OCI-LY3 (cell line): Measurements from ENCODE around the gene CACFD1.

Experiments used
- H2AFZ ChIP-seq: fragments of 200-600, 300-600 bp; shearing (Covaris generic); 2 replicates; pipeline ENCODE4 v1.6.0; 2014; ENCODE audit warnings: antibody characterized with exemption, low read depth, low read length
- H3K27ac ChIP-seq: fragments of 200-600, 300-600 bp; sonication (generic); 2 replicates; pipeline ENCODE4 v1.5.1; 2014; ENCODE audit warnings: mild to moderate bottlenecking, low read length, moderate library complexity, mixed read lengths
- H3K27me3 ChIP-seq: fragments of 200-600, 300-600 bp; sonication (generic); 2 replicates; pipeline ENCODE4 v1.6.1; 2014; ENCODE audit warnings: low read depth, low read length, mixed read lengths
- H3K36me3 ChIP-seq: fragments of 200-600, 300-600 bp; sonication (generic); replicated peaks from 2 replicates; pipeline ENCODE3; 2014; ENCODE audit warnings: low read depth, low read length, mixed read lengths
- H3K4me1 ChIP-seq: fragments of 300-600, 200-600 bp; sonication (generic); 2 replicates; pipeline ENCODE4 v1.6.1; 2014; ENCODE audit warnings: low read length, mixed read lengths
- H3K4me2 ChIP-seq: fragments of 200-600, 300-600 bp; sonication (generic); 2 replicates; pipeline ENCODE4 v1.6.1; 2014; ENCODE audit warnings: low read length, mixed read lengths
- H3K4me3 ChIP-seq: fragments of 300-600, 200-600 bp; sonication (generic); 2 replicates; pipeline ENCODE4 v1.5.1; 2014; ENCODE audit warnings: antibody characterized with exemption, mild to moderate bottlenecking, low read length, moderate library complexity
- H3K79me2 ChIP-seq: fragments of 300-600, 200-600 bp; shearing (Covaris generic); 2 replicates; pipeline ENCODE4 v1.6.1; 2014; ENCODE audit warnings: mild to moderate bottlenecking, low read length, mixed read lengths
- H3K9ac ChIP-seq: fragments of 300-600, 200-600 bp; shearing (Covaris generic); 2 replicates; pipeline ENCODE4 v1.6.0; 2014; ENCODE audit warnings: mild to moderate bottlenecking, low read length, moderate library complexity
- H3K9me3 ChIP-seq: fragments of 200-600, 300-600 bp; shearing (Covaris generic); 2 replicates; pipeline ENCODE4 v1.6.1; 2014; ENCODE audit warnings: low read length, mixed read lengths; ENCODE audit not compliant: insufficient read depth
- H4K20me1 ChIP-seq: fragments of 200-600, 300-600 bp; sonication (generic); 2 replicates; pipeline ENCODE4 v1.6.1; 2016; ENCODE audit warnings: low read length, mixed read lengths; ENCODE audit not compliant: insufficient read depth
- EZH2phosphoT487 ChIP-seq: fragments of 200-600 bp; shearing (Covaris generic); IDR thresholded peaks from 2 replicates; pipeline ENCODE4 v1.6.1; 2018; ENCODE audit warnings: antibody characterized with exemption, mixed run types, low read depth
- TF ChIP-seq, protein P1 (sequence below): fragments of 200-600, 300-600 bp; sonication (generic); IDR thresholded peaks from 2 replicates; pipeline ENCODE4 v1.5.1; 2014; ENCODE audit warnings: antibody characterized with exemption, low read length, low read depth

Gene CACFD1

GRCh38 chr9:133452562-133452961, 7.2 kb upstream of the CACFD1 start:
- TF ChIP-seq, protein P1, sequence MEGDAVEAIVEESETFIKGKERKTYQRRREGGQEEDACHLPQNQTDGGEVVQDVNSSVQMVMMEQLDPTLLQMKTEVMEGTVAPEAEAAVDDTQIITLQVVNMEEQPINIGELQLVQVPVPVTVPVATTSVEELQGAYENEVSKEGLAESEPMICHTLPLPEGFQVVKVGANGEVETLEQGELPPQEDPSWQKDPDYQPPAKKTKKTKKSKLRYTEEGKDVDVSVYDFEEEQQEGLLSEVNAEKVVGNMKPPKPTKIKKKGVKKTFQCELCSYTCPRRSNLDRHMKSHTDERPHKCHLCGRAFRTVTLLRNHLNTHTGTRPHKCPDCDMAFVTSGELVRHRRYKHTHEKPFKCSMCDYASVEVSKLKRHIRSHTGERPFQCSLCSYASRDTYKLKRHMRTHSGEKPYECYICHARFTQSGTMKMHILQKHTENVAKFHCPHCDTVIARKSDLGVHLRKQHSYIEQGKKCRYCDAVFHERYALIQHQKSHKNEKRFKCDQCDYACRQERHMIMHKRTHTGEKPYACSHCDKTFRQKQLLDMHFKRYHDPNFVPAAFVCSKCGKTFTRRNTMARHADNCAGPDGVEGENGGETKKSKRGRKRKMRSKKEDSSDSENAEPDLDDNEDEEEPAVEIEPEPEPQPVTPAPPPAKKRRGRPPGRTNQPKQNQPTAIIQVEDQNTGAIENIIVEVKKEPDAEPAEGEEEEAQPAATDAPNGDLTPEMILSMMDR: no peak
- TF ChIP-seq EZH2phosphoT487: no peak
- H4K20me1 ChIP-seq: no peaks in the 10 kb centered on the region
- H3K4me1 ChIP-seq: no peaks in the 10 kb centered on the region
- H3K27ac ChIP-seq: no peak overlapping the region
- no peak overlapping the region for H2AFZ ChIP-seq
- H3K36me3 ChIP-seq: no peaks in the 10 kb centered on the region
- H3K4me3 ChIP-seq: no peak overlapping the region
- H3K9ac ChIP-seq: no peak overlapping the region
- H3K9me3 ChIP-seq: no peaks in the 10 kb centered on the region
- H3K4me2 ChIP-seq: no peak overlapping the region
- no peaks in the 10 kb centered on the region for H3K79me2 ChIP-seq
- H3K27me3 ChIP-seq: peaks cover 20% of the 10 kb centered on the region

GRCh38 chr9:133453651-133454050, 6.1 kb upstream of the CACFD1 start:
- H3K4me3 ChIP-seq: no peak overlapping the region
- no peaks in the 10 kb centered on the region for H3K36me3 ChIP-seq
- H3K27ac ChIP-seq: no peak overlapping the region
- no peaks in the 10 kb centered on the region for H3K4me1 ChIP-seq
- no peaks in the 10 kb centered on the region for H3K9me3 ChIP-seq
- no peaks in the 10 kb centered on the region for H3K79me2 ChIP-seq
- no peak overlapping the region for H2AFZ ChIP-seq
- no peak overlapping the region for H3K4me2 ChIP-seq
- H3K9ac ChIP-seq: no peak overlapping the region
- H3K27me3 ChIP-seq: peaks cover 16% of the 10 kb centered on the region
- TF ChIP-seq, protein P1: no peak
- TF ChIP-seq EZH2phosphoT487: no peak
- H4K20me1 ChIP-seq: no peaks in the 10 kb centered on the region

DNA sequence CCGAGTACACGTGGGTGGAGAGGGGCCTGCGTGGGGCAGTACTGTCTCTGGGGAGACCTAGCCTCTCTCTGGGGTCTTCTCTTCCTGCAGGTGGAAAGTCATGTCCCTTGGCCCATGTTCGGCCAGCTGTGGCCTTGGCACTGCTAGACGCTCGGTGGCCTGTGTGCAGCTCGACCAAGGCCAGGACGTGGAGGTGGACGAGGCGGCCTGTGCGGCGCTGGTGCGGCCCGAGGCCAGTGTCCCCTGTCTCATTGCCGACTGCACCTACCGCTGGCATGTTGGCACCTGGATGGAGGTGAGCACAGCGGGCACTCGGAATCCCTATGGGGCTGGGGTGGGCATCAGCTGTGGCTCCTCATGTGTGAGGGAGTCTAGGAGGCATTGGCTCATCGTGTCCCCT, 5.5 kb upstream of the CACFD1 start:
- Histone ChIP-seq H3K4me2 (no peak overlapping the region), H4K20me1 (no peaks in the 10 kb centered on the region), H2AFZ (no peak overlapping the region), H3K27ac (no peak overlapping the region), H3K27me3 (peaks cover 19% of the 10 kb centered on the region), H3K36me3 (no peaks in the 10 kb centered on the region), H3K79me2 (no peaks in the 10 kb centered on the region), H3K9ac (no peak overlapping the region), H3K4me1 (peaks cover 4% of the 10 kb centered on the region), H3K9me3 (no peaks in the 10 kb centered on the region), H3K4me3 (no peak overlapping the region)
- no peak for TF ChIP-seq EZH2phosphoT487
- TF ChIP-seq, protein P1: no peak

GRCh38 chr9:133454943-133455673, 4.7 kb upstream of the CACFD1 start:
- no peak overlapping the region for H3K9ac ChIP-seq
- no peaks in the 10 kb centered on the region for H4K20me1 ChIP-seq
- H2AFZ ChIP-seq: no peak overlapping the region
- H3K79me2 ChIP-seq: no peaks in the 10 kb centered on the region
- no peak overlapping the region for H3K27ac ChIP-seq
- no peaks in the 10 kb centered on the region for H3K36me3 ChIP-seq
- TF ChIP-seq EZH2phosphoT487: no peak
- TF ChIP-seq, protein P1: no peak
- H3K9me3 ChIP-seq: no peaks in the 10 kb centered on the region
- H3K27me3 ChIP-seq: peaks cover 19% of the 10 kb centered on the region
- peaks cover 5% of the 10 kb centered on the region for H3K4me1 ChIP-seq
- no peak overlapping the region for H3K4me2 ChIP-seq
- no peak overlapping the region for H3K4me3 ChIP-seq
